ENCODE data around the gene LRP1. TPM values are rescaled to one million over a fixed set of nuclear protein-coding genes. Genes with fewer than 3 reads are reported as not detected.

The LRP1 gene
- total RNA-seq, 1 donor from 2014 or later = 708 TPM

- no peaks in the 10 kb centered on the region for H3K9me3 ChIP-seq
- no peaks in the 10 kb centered on the region for H3K36me3 ChIP-seq
- intact Hi-C loops (cut with DNase I) = loop anchor here (5.0 kb wide), 1 partner anchor 41 kb away; the partner anchor contains the start of gene NAB2
- TF ChIP-seq CTCF (IDR thresholded peaks at IDR 0.05) = no peak
- H3K27me3 ChIP-seq = no peaks in the 10 kb centered on the region
- H3K27ac ChIP-seq = peak overlapping the region; percentile 91 to 99
- H3K4me1 ChIP-seq = peaks cover 23 to 41% of the 10 kb centered on the region in 2 donors
- no peak for DNase-seq (ENCODE audit: low spot score in 2 of 2)
- H3K4me3 ChIP-seq = peak overlapping the region; percentile 88 to 96
Observed at GRCh38 chr12:57128519-57129247, 400 bp downstream of the LRP1 start.

- intact Hi-C loops (cut with DNase I) = loop anchor here (5.0 kb wide), 1 partner anchor 42 kb away; the partner anchor contains the start of gene NAB2
Observed at GRCh38 chr12:57129321-57129842, 1.1 kb downstream of the LRP1 start.

GRCh38 chr12:57129889-57130288, 1.6 kb downstream of the LRP1 start:
- H3K4me1 ChIP-seq = peaks cover 24 to 53% of the 10 kb centered on the region in 2 donors
- intact Hi-C loops (cut with DNase I) = loop anchor here (5.0 kb wide), 1 partner anchor 43 kb away; the partner anchor contains the start of gene NAB2
- no peak for TF ChIP-seq CTCF (IDR thresholded peaks at IDR 0.05)
- peak in 1 of 2 donors; percentile 85 for DNase-seq (ENCODE audit: low spot score in 2 of 2)
- H3K27ac ChIP-seq = peak overlapping the region; percentile 91 to 99
- H3K27me3 ChIP-seq = no peaks in the 10 kb centered on the region
- H3K36me3 ChIP-seq = no peaks in the 10 kb centered on the region
- H3K4me3 ChIP-seq = peak overlapping the region; percentile 88 to 96
- no peaks in the 10 kb centered on the region for H3K9me3 ChIP-seq

More at GRCh38 chr12:57129321-57129842, 1.1 kb downstream of the LRP1 start:
- Histone ChIP-seq H3K36me3 (no peaks in the 10 kb centered on the region), H3K4me3 (peak overlapping the region; percentile 88 to 96), H3K4me1 (peaks cover 23 to 48% of the 10 kb centered on the region in 2 donors), H3K27me3 (no peaks in the 10 kb centered on the region), H3K27ac (peak overlapping the region; percentile 91 to 99), H3K9me3 (no peaks in the 10 kb centered on the region)
- TF ChIP-seq CTCF (IDR thresholded peaks at IDR 0.05) = no peak
- no peak for DNase-seq (ENCODE audit: low spot score in 2 of 2)

GRCh38 chr12:57130941-57131340, 2.7 kb downstream of the LRP1 start:
- Histone ChIP-seq H3K27ac (peak overlapping the region; percentile 91 to 99), H3K27me3 (no peaks in the 10 kb centered on the region), H3K36me3 (no peaks in the 10 kb centered on the region), H3K9me3 (no peaks in the 10 kb centered on the region), H3K4me1 (peaks cover 33 to 64% of the 10 kb centered on the region in 2 donors), H3K4me3 (peak overlapping the region; percentile 88 to 96)
- TF ChIP-seq CTCF (IDR thresholded peaks at IDR 0.05) = no peak
- intact Hi-C loops (cut with DNase I) = no loop called here
- DNase-seq (ENCODE audit: low spot score in 2 of 2) = no peak

- DNase-seq (ENCODE audit: low spot score in 2 of 2) = no peak
- Histone ChIP-seq H3K4me3 (peak overlapping the region; percentile 38 to 96), H3K9me3 (no peaks in the 10 kb centered on the region), H3K4me1 (peaks cover 36 to 66% of the 10 kb centered on the region in 2 donors), H3K27me3 (no peaks in the 10 kb centered on the region), H3K27ac (peak overlapping the region; percentile 91 to 99), H3K36me3 (no peaks in the 10 kb centered on the region)
- intact Hi-C loops (cut with DNase I) = no loop called here
- no peak for TF ChIP-seq CTCF (IDR thresholded peaks at IDR 0.05)
Observed at GRCh38 chr12:57131896-57132744, 3.8 kb downstream of the LRP1 start.
